ENCODE data around the gene CCDC197. TPM values are rescaled to one million over a fixed set of nuclear protein-coding genes. Genes with fewer than 3 reads are reported as not detected.

The CCDC197 gene
- total RNA-seq, 1 experiment from 2014 or later = not detected

GRCh38 chr14:93977790-93978581, 19.1 kb upstream of the CCDC197 start:
- no peaks in the 10 kb centered on the region for H3K36me3 ChIP-seq (ENCODE audit: low read depth)
- H3F3A ChIP-seq (ENCODE audit: insufficient read depth, low read depth) = no peaks in the 10 kb centered on the region
- no peaks in the 10 kb centered on the region for H4K20me1 ChIP-seq (ENCODE audit: insufficient read depth)
- no TSS peak for BruUV-seq (replicated peaks)
- ChIA-PET CTCF (no interaction called here), POLR2A (ENCODE audit: unreplicated experiment) (no interaction called here)
- no peaks in the 10 kb centered on the region for H3K9me2 ChIP-seq (ENCODE audit: insufficient read depth)
- intact Hi-C loops (cut with micrococcal nuclease; ENCODE audit: unreplicated experiment) = no loop called here
- H3K4me1 ChIP-seq (replicated peaks; ENCODE audit: insufficient read depth) = no peaks in the 10 kb centered on the region
- H3K4me2 ChIP-seq = no peak overlapping the region
- no peak overlapping the region for H2AFZ ChIP-seq
- H3K9me3 ChIP-seq (ENCODE audit: insufficient read depth, low read depth) = no peaks in the 10 kb centered on the region
- no peak for DNase-seq
- no peak overlapping the region for H3K27ac ChIP-seq
- H3K27me3 ChIP-seq (ENCODE audit: insufficient read depth, low read depth) = no peaks in the 10 kb centered on the region
- no peaks in the 10 kb centered on the region for H3K79me2 ChIP-seq (ENCODE audit: low read depth)
- TF ChIP-seq CTCF (conservative IDR thresholded peaks at IDR 0.05) = no peak
- no peak for TF ChIP-seq EZH2 (IDR thresholded peaks at IDR 0.05; ENCODE audit: low read depth)
- no peak overlapping the region for H3K4me3 ChIP-seq

DNA sequence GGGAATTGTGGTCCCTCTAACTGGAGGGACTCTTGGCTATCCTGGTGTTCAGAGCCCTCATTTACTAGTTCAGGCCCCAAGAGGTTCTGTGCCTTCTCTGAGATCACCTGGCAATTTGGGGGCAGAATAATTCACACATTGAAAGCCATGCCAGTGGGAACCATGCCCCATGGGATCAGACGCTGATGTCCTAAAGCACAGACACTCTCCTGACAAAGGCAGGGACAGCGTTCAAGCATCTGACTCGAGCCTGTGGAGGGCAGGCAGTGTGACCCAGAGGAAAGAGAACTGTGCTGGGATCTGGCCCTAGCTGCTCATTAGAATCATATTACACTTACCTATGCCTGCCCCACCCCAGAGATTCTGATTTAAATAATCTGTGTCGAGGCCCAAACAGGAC, 18.4 kb upstream of the CCDC197 start:
- H4K20me1 ChIP-seq (ENCODE audit: insufficient read depth) = no peaks in the 10 kb centered on the region
- intact Hi-C loops (cut with micrococcal nuclease; ENCODE audit: unreplicated experiment) = no loop called here
- no peaks in the 10 kb centered on the region for H3K79me2 ChIP-seq (ENCODE audit: low read depth)
- BruUV-seq (replicated peaks) = no TSS peak
- no peak overlapping the region for H3K4me2 ChIP-seq
- no peaks in the 10 kb centered on the region for H3K36me3 ChIP-seq (ENCODE audit: low read depth)
- H3F3A ChIP-seq (ENCODE audit: insufficient read depth, low read depth) = no peaks in the 10 kb centered on the region
- no peaks in the 10 kb centered on the region for H3K4me1 ChIP-seq (replicated peaks; ENCODE audit: insufficient read depth)
- H3K4me3 ChIP-seq = no peak overlapping the region
- H3K9me3 ChIP-seq (ENCODE audit: insufficient read depth, low read depth) = no peaks in the 10 kb centered on the region
- no peak for DNase-seq
- no peaks in the 10 kb centered on the region for H3K27me3 ChIP-seq (ENCODE audit: insufficient read depth, low read depth)
- ChIA-PET CTCF (no interaction called here), POLR2A (ENCODE audit: unreplicated experiment) (no interaction called here)
- H3K9me2 ChIP-seq (ENCODE audit: insufficient read depth) = no peaks in the 10 kb centered on the region
- TF ChIP-seq CTCF (conservative IDR thresholded peaks at IDR 0.05) = no peak
- TF ChIP-seq EZH2 (IDR thresholded peaks at IDR 0.05; ENCODE audit: low read depth) = no peak
- no peak overlapping the region for H3K27ac ChIP-seq
- no peak overlapping the region for H2AFZ ChIP-seq

DNA sequence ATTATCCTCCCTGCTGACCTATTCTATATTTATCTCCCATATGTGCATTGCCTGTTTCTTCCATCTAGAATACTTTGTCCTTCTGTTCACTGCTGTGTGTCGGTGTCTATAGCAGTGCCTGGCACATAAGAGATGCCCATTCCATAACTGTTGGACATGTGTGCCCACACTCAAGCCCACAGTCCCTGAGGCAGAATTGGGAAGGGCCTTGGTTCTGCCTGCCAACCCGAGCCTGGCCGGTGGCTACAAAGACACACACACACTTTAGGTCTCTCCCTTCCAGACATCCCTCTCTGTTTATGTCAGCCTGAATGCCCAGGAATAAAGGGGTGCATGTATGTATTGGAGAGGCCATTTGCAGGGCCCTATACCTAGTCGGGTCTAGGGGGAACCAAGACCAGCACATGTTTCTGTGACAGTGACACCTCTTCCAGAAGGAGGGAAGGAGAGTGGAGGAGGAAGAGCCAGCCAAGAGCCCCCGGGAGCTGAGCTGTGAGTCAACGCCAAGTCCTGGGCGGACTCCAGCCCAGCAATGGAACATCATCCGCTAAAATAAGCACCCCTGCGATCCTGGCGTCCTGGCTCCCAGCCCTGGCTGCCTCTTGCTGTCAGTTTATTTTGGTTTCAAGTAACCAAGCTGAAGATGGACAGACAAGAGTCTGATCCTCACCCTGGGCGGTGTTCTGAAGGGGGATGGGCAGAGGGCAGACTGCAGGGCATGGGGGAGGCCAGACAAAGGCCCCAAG, 16.5 kb upstream of the CCDC197 start:
- POLR2A ChIA-PET (ENCODE audit: unreplicated experiment) = no interaction called here

More for the DNA sequence above, 16.5 kb upstream of the CCDC197 start:
- no peaks in the 10 kb centered on the region for H3K4me1 ChIP-seq (replicated peaks; ENCODE audit: insufficient read depth)
- no peak overlapping the region for H3K27ac ChIP-seq
- no peak for DNase-seq
- CTCF ChIA-PET = no interaction called here
- TF ChIP-seq EZH2 (IDR thresholded peaks at IDR 0.05; ENCODE audit: low read depth) (no peak), CTCF (conservative IDR thresholded peaks at IDR 0.05) (no peak)
- H3K9me2 ChIP-seq (ENCODE audit: insufficient read depth) = no peaks in the 10 kb centered on the region
- no peaks in the 10 kb centered on the region for H3K79me2 ChIP-seq (ENCODE audit: low read depth)
- H3F3A ChIP-seq (ENCODE audit: insufficient read depth, low read depth) = no peaks in the 10 kb centered on the region
- no TSS peak for BruUV-seq (replicated peaks)
- H3K36me3 ChIP-seq (ENCODE audit: low read depth) = no peaks in the 10 kb centered on the region
- H2AFZ ChIP-seq = no peak overlapping the region
- H3K27me3 ChIP-seq (ENCODE audit: insufficient read depth, low read depth) = no peaks in the 10 kb centered on the region
- intact Hi-C loops (cut with micrococcal nuclease; ENCODE audit: unreplicated experiment) = no loop called here
- no peaks in the 10 kb centered on the region for H4K20me1 ChIP-seq (ENCODE audit: insufficient read depth)
- H3K4me3 ChIP-seq = no peak overlapping the region
- no peaks in the 10 kb centered on the region for H3K9me3 ChIP-seq (ENCODE audit: insufficient read depth, low read depth)
- no peak overlapping the region for H3K4me2 ChIP-seq
